SU-DHL-6 (cell line): Measurements from ENCODE around the gene ITIH4.

Source experiments
- H2AFZ ChIP-seq: fragments of 200-600 bp; sonication (generic); 2 replicates; pipeline ENCODE4 v1.6.1; 2014; ENCODE audit warnings: low read depth, mild to moderate bottlenecking, moderate library complexity, mixed read lengths, antibody characterized with exemption, low read length; ENCODE audit not compliant: severe bottlenecking
- H3F3A ChIP-seq: fragments of 200-600 bp; shearing (Covaris generic); 2 replicates; pipeline ENCODE4 v1.6.0; 2016; ENCODE audit warnings: antibody characterized with exemption, mild to moderate bottlenecking; ENCODE audit not compliant: insufficient read depth
- H3K27ac ChIP-seq: fragments of 200-600 bp; sonication (generic); 2 replicates; pipeline ENCODE4 v1.5.1; 2016; ENCODE audit warnings: low read depth, mild to moderate bottlenecking, low read length, moderate library complexity, mixed read lengths
- H3K27me3 ChIP-seq: fragments of 200-600 bp; sonication (generic), shearing (Covaris generic); 2 replicates; pipeline ENCODE4 v1.6.0; 2014; ENCODE audit warnings: mild to moderate bottlenecking, low read length
- H3K36me3 ChIP-seq: fragments of 200-600 bp; sonication (generic); 2 replicates; pipeline ENCODE4 v1.6.1; 2014; ENCODE audit warnings: mild to moderate bottlenecking, low read length, mixed read lengths
- H3K4me2 ChIP-seq: fragments of 300-600, 200-600 bp; shearing (Covaris generic), sonication (generic); 2 replicates; pipeline ENCODE4 v1.6.0; 2014; ENCODE audit warnings: low read length, low read depth, mild to moderate bottlenecking; ENCODE audit not compliant: poor library complexity, severe bottlenecking
- H3K4me3 ChIP-seq: fragments of 200-600 bp; sonication (generic); 2 replicates; pipeline ENCODE4 v1.5.1; 2014; ENCODE audit warnings: antibody characterized with exemption, low read length, mild to moderate bottlenecking, mixed read lengths; ENCODE audit not compliant: insufficient read depth, poor library complexity, severe bottlenecking
- H3K79me2 ChIP-seq: fragments of 200-600 bp; sonication (generic); 2 replicates; pipeline ENCODE4 v1.6.1; 2014; ENCODE audit warnings: mild to moderate bottlenecking, low read length, moderate library complexity; ENCODE audit not compliant: insufficient read depth
- H3K9ac ChIP-seq: fragments of 200-600 bp; sonication (generic); 2 replicates; pipeline ENCODE4 v1.7.0; 2014; ENCODE audit warnings: mild to moderate bottlenecking, low read length
- H3K9me2 ChIP-seq: fragments of 200-600 bp; sonication (generic); replicated peaks from 2 replicates; pipeline ENCODE4 v1.6.1; 2014; ENCODE audit warnings: low read length; ENCODE audit not compliant: insufficient read depth
- H3K9me3 ChIP-seq: fragments of 200-600 bp; sonication (generic); 2 replicates; pipeline ENCODE4 v1.6.1; 2014; ENCODE audit warnings: low read length, mixed read lengths; ENCODE audit not compliant: insufficient read depth
- H4K20me1 ChIP-seq: fragments of 200-600 bp; sonication (generic); 2 replicates; pipeline ENCODE4 v1.6.1; 2014; ENCODE audit warnings: low read depth, mild to moderate bottlenecking, antibody characterized with exemption, low read length, moderate library complexity, mixed read lengths
- EZH2phosphoT487 ChIP-seq: fragments of 200-600 bp; sonication (generic), shearing (Covaris generic); conservative IDR thresholded peaks from 2 replicates; pipeline ENCODE4 v1.6.1; 2018; ENCODE audit warnings: mild to moderate bottlenecking, antibody characterized with exemption, low read length, moderate library complexity, mixed read lengths
- TF ChIP-seq, protein P1 (sequence below): fragments of 200-600 bp; sonication (generic); IDR thresholded peaks from one replicate; pipeline ENCODE4 v1.5.1; 2017; ENCODE audit warnings: antibody characterized with exemption, mild to moderate bottlenecking, low read length, moderate library complexity; ENCODE audit not compliant: insufficient read depth, poor library complexity, severe bottlenecking

The ITIH4 gene

GRCh38 chr3:52836986-52837385, 6.5 kb upstream of the ITIH4 start:
- no peaks in the 10 kb centered on the region for H4K20me1 ChIP-seq
- no peaks in the 10 kb centered on the region for H3K9me3 ChIP-seq
- H3F3A ChIP-seq = no peaks in the 10 kb centered on the region
- no peaks in the 10 kb centered on the region for H3K36me3 ChIP-seq
- H3K4me2 ChIP-seq = no peak overlapping the region
- H2AFZ ChIP-seq = no peak overlapping the region
- no peak overlapping the region for H3K9ac ChIP-seq
- H3K9me2 ChIP-seq = no peaks in the 10 kb centered on the region
- no peaks in the 10 kb centered on the region for H3K79me2 ChIP-seq
- H3K27ac ChIP-seq = no peak overlapping the region
- TF ChIP-seq EZH2phosphoT487 = no peak
- TF ChIP-seq, protein P1, sequence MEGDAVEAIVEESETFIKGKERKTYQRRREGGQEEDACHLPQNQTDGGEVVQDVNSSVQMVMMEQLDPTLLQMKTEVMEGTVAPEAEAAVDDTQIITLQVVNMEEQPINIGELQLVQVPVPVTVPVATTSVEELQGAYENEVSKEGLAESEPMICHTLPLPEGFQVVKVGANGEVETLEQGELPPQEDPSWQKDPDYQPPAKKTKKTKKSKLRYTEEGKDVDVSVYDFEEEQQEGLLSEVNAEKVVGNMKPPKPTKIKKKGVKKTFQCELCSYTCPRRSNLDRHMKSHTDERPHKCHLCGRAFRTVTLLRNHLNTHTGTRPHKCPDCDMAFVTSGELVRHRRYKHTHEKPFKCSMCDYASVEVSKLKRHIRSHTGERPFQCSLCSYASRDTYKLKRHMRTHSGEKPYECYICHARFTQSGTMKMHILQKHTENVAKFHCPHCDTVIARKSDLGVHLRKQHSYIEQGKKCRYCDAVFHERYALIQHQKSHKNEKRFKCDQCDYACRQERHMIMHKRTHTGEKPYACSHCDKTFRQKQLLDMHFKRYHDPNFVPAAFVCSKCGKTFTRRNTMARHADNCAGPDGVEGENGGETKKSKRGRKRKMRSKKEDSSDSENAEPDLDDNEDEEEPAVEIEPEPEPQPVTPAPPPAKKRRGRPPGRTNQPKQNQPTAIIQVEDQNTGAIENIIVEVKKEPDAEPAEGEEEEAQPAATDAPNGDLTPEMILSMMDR = no peak
- H3K4me3 ChIP-seq = no peak overlapping the region
- no peaks in the 10 kb centered on the region for H3K27me3 ChIP-seq

DNA sequence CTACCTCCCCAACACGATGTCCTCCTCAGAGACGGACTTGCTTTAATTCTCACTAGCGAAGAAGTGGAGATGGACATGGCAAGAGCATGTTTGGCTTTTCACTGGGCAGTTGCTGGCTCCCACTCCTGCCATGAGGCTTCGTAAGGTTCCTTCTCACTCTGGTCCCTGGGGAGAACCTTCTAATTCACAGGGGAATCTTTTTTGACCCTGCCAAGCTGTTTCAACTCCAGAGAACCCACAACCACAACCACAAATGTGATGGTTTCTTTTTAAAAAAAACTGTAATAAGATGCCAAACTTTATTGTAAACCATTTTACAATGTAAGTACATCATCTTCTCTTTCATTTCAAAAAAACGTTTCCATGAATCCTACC, 6.0 kb upstream of the ITIH4 start:
- H3K4me3 ChIP-seq = no peak overlapping the region
- no peak overlapping the region for H3K4me2 ChIP-seq
- H3K27me3 ChIP-seq = no peaks in the 10 kb centered on the region
- H3F3A ChIP-seq = no peaks in the 10 kb centered on the region
- no peak overlapping the region for H3K27ac ChIP-seq
- H3K9me2 ChIP-seq = no peaks in the 10 kb centered on the region
- no peak for TF ChIP-seq EZH2phosphoT487
- TF ChIP-seq, protein P1 = no peak
- H3K36me3 ChIP-seq = no peaks in the 10 kb centered on the region
- no peaks in the 10 kb centered on the region for H3K9me3 ChIP-seq
- no peaks in the 10 kb centered on the region for H4K20me1 ChIP-seq
- no peak overlapping the region for H2AFZ ChIP-seq
- no peaks in the 10 kb centered on the region for H3K79me2 ChIP-seq
- no peak overlapping the region for H3K9ac ChIP-seq

DNA sequence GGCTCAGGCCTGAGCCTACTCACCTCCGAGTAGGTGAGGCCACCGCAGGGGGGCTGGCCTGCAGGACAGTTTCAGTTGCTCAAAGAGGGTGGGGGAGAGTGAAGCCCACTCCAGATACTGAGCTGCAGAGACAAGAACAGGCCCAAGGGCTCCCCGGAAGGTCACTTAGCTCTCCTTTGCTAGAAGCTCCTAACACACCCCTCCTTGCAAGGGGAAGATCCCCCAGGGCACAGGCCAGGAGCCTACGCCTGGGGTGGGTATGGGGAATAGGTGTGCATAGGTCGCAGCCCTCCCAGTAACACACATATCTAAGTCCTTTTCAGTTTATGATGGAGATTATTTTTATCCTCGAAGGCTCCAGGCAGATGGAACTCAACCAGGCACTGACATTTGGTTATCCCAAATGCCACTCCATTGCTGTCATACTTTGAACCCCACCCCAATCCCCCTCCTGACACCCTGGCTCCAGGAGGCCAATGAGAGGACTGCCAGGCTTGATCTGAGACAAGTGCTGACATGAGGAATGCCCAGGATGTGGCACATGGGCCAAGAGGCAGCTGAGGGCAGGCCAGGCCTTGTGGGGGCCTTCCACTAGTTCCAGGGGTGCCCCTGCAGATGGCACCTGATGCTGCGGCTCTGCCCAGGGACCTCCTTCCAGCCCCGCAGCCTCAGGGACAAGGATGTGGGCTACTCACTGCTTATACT, 5.4 kb upstream of the ITIH4 start:
- H3F3A ChIP-seq = no peaks in the 10 kb centered on the region
- H3K4me3 ChIP-seq = no peak overlapping the region
- no peak overlapping the region for H2AFZ ChIP-seq
- H3K9me3 ChIP-seq = no peaks in the 10 kb centered on the region
- no peaks in the 10 kb centered on the region for H3K79me2 ChIP-seq
- no peaks in the 10 kb centered on the region for H4K20me1 ChIP-seq
- TF ChIP-seq, protein P1 = no peak
- TF ChIP-seq EZH2phosphoT487 = no peak
- H3K27me3 ChIP-seq = no peaks in the 10 kb centered on the region
- no peak overlapping the region for H3K4me2 ChIP-seq
- no peak overlapping the region for H3K9ac ChIP-seq
- no peaks in the 10 kb centered on the region for H3K36me3 ChIP-seq
- H3K9me2 ChIP-seq = no peaks in the 10 kb centered on the region
- H3K27ac ChIP-seq = no peak overlapping the region
